Measurements from ENCODE around the gene SMPDL3B.

The SMPDL3B gene

DNA sequence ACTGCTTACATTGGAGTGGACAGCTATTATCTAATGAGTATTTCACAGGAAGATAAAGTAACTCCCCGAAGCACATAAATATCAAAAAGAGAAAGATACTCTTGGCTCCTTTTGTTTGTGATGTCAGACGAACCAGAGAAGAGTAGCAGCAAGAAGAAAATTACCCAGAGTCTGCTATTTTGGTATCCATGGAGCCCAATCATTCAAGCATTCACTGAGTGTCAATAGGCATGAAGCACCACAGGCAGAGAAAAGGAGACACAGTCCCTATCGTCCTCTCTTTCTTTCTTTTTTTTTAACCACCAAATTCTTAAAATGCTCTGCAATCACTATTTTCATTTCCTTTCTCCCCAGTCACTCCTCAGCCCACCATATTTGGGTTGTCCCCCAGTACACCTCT lies 40.3 kb upstream of the SMPDL3B start:
- DNase-seq (ENCODE audit: insufficient read length, low spot score) (no peak), FAIRE-seq (no peak)
- TF ChIP-seq PAX5 (IDR thresholded peaks at IDR 0.05; ENCODE audit: insufficient read depth, low read length, severe bottlenecking): no peak
- no peak for TF ChIP-seq POLR2AphosphoS5 (IDR thresholded peaks at IDR 0.05; ENCODE audit: low read depth, low read length)

DNA sequence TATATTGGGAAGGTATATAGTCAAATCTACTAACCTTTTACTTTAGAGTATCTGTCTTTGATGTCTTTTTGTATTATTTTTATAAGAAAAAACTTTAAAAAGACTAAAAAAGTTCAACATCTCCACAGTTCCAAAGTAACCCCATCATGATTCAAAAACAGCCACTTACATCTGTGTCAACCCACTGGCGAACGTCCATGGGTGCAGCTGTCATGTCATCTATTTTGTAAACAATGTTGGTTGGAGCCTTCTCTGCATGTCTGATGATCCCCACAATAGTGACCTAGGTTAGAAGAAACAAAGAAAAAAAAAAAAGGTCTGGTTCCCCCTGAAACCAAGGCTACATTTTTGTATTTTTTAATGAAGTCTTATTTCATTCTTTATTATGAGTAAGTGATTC lies 28.0 kb upstream of the SMPDL3B start:
- TF ChIP-seq SPI1 (IDR thresholded peaks at IDR 0.05; ENCODE audit: low read depth, low read length): no peak
- TF ChIP-seq POU2F2 (IDR thresholded peaks at IDR 0.05; ENCODE audit: low read depth, low read length): no peak
- TF ChIP-seq POLR2A (IDR thresholded peaks at IDR 0.05; ENCODE audit: low read depth, low read length): no peak
- TF ChIP-seq PAX5 (IDR thresholded peaks at IDR 0.05; ENCODE audit: insufficient read depth, low read length, severe bottlenecking): no peak
- TF ChIP-seq POLR2AphosphoS5 (IDR thresholded peaks at IDR 0.05; ENCODE audit: low read depth, low read length): no peak
- no peak for TF ChIP-seq TAF1 (IDR thresholded peaks at IDR 0.05; ENCODE audit: low read depth, low read length)
- DNase-seq (ENCODE audit: insufficient read length, low spot score) (no peak), FAIRE-seq (no peak)

DNA sequence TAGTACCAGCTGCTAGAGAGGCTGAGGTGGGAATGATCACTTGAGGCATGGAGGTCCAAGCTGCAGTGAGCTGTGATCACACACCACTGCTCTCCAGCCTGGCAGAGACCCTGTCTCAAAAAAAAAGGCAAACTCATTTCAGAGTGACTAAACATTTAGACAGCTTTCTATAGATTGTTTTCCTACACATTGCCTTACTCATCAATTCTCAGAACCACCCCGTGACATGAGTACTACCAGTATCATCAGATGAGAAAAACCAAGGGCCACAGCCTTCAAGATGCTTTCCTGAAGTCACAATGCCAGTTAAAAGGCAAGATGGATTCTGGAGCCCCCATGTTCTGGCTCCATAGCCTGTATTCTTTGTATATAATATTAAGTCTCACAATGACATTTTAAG lies 22.4 kb upstream of the SMPDL3B start:
- TF ChIP-seq POLR2A (IDR thresholded peaks at IDR 0.05; ENCODE audit: low read depth, low read length) (no peak), TAF1 (IDR thresholded peaks at IDR 0.05; ENCODE audit: low read depth, low read length) (no peak), PAX5 (IDR thresholded peaks at IDR 0.05; ENCODE audit: insufficient read depth, low read length, severe bottlenecking) (no peak), SPI1 (IDR thresholded peaks at IDR 0.05; ENCODE audit: low read depth, low read length) (no peak), POLR2AphosphoS5 (IDR thresholded peaks at IDR 0.05; ENCODE audit: low read depth, low read length) (no peak), POU2F2 (IDR thresholded peaks at IDR 0.05; ENCODE audit: low read depth, low read length) (no peak)
- DNase-seq (ENCODE audit: insufficient read length, low spot score) (no peak), FAIRE-seq (no peak)

DNA sequence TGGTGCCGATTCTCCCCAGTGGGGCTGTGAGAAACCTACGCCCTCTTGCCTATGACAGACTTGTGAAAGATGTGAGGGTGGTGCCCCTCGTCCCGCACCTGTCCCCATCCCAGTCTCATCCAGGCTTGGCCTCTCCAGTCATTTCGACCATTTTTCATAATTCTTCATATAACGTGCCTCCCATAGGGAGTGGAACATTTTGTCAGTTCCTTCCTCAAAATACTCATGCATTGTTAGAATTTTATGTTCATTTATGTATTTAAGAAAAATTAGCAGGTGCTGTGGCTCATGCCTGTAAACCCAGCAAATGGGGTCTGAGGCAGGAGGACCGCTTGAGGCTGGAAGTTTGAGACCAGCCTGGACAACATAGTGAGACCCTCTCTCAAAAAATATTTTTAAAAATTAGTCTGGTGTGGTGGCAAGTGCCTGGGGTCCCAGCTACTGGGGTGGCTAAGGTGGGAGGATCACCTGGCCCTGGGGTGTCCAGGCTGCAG lies 19.7 kb upstream of the SMPDL3B start:
- TF ChIP-seq POU2F2 (IDR thresholded peaks at IDR 0.05; ENCODE audit: low read depth, low read length): no peak
- no peak for TF ChIP-seq TAF1 (IDR thresholded peaks at IDR 0.05; ENCODE audit: low read depth, low read length)
- no peak for TF ChIP-seq SPI1 (IDR thresholded peaks at IDR 0.05; ENCODE audit: low read depth, low read length)
- no peak for TF ChIP-seq POLR2A (IDR thresholded peaks at IDR 0.05; ENCODE audit: low read depth, low read length)
- no peak for TF ChIP-seq POLR2AphosphoS5 (IDR thresholded peaks at IDR 0.05; ENCODE audit: low read depth, low read length)
- no peak for TF ChIP-seq PAX5 (IDR thresholded peaks at IDR 0.05; ENCODE audit: insufficient read depth, low read length, severe bottlenecking)
- FAIRE-seq (no peak), DNase-seq (ENCODE audit: insufficient read length, low spot score) (no peak)

DNA sequence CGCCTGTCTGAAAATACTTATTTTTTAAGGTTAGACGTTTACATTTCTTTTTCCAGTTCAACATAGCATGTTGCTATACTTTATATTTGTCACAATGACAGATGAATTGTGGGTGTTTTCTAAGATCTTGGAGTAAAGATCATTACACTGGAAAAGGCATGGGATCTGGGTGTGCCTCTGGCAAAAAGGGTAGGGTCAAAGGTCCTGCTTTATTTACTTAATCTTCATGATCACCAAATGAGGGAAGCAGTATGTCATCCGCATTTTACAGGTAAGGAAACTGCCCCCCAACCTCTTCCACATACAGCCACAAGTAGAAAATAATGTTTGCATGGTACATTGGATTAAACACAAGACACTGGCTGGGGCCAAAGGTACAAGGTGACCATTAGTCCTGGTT lies 12.5 kb upstream of the SMPDL3B start:
- TF ChIP-seq POLR2A (IDR thresholded peaks at IDR 0.05; ENCODE audit: low read depth, low read length) (no peak), POU2F2 (IDR thresholded peaks at IDR 0.05; ENCODE audit: low read depth, low read length) (no peak), POLR2AphosphoS5 (IDR thresholded peaks at IDR 0.05; ENCODE audit: low read depth, low read length) (no peak)
- no peak for DNase-seq (ENCODE audit: insufficient read length, low spot score)
- no peak for FAIRE-seq

DNA sequence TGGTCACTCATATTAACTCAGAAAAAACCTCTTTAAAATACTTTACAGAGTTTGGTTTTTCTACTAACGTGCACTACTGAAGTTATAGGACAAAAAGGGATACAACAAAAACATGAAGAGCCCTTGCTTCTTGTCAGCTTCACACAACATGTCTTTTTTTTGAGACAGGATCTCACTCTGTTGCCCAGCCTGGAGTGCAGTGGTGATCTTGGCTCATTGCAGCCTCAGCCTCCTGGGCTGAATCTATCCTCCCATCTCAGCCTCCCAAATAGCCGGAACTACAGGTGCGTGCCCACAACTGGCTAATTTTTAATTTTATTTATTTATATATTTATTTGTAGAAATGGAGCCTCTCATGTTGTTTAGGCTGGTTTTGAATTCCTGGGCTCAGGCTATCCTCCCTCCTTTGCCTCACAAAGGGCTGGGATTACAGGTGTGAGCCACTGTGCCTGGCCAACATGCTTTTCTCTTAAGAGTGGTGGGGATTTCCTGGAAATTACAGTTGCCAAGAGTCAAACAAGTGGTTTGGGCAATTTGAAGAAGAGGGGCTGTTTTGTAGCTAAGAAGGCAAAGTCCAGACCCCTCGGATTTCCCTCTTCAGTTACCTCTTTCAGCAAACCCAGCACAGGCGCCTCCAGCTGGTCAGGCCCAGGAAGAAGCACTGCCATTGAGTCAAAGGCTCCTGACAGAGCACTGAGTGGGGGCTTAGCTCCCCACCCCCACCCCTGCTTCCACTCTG lies 6.4 kb upstream of the SMPDL3B start:
- TF ChIP-seq SPI1 (IDR thresholded peaks at IDR 0.05; ENCODE audit: low read depth, low read length) (no peak), POLR2AphosphoS5 (IDR thresholded peaks at IDR 0.05; ENCODE audit: low read depth, low read length) (no peak), POU2F2 (IDR thresholded peaks at IDR 0.05; ENCODE audit: low read depth, low read length) (no peak), POLR2A (IDR thresholded peaks at IDR 0.05; ENCODE audit: low read depth, low read length) (no peak), TAF1 (IDR thresholded peaks at IDR 0.05; ENCODE audit: low read depth, low read length) (no peak), PAX5 (IDR thresholded peaks at IDR 0.05; ENCODE audit: insufficient read depth, low read length, severe bottlenecking) (no peak)
- FAIRE-seq: no peak
- DNase-seq (ENCODE audit: insufficient read length, low spot score): no peak

DNA sequence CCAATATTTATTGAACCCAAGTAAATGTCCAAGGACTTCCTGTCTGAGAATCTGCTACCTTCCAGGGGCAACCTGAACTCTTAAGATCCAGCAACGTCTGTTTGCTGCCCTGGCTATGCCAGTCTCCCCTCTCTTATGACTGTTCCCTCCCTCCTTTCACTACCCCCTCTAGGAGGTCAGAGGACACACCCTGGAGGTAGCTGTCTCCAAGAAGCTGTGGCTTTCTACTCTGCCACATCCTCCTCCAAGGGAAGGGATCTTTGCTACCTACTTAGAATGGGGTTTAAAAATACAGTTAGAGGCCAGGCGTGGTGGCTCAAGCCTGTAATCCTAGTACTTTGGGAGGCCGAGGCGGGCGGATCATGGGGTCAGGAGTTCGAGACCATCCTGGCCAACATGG lies 3.6 kb upstream of the SMPDL3B start:
- DNase-seq (ENCODE audit: insufficient read length, low spot score): no peak
- FAIRE-seq: no peak
- no peak for TF ChIP-seq TAF1 (IDR thresholded peaks at IDR 0.05; ENCODE audit: low read depth, low read length)
- TF ChIP-seq PAX5 (IDR thresholded peaks at IDR 0.05; ENCODE audit: insufficient read depth, low read length, severe bottlenecking): no peak
- no peak for TF ChIP-seq POLR2A (IDR thresholded peaks at IDR 0.05; ENCODE audit: low read depth, low read length)
- TF ChIP-seq POLR2AphosphoS5 (IDR thresholded peaks at IDR 0.05; ENCODE audit: low read depth, low read length): no peak
- no peak for TF ChIP-seq SPI1 (IDR thresholded peaks at IDR 0.05; ENCODE audit: low read depth, low read length)
- no peak for TF ChIP-seq POU2F2 (IDR thresholded peaks at IDR 0.05; ENCODE audit: low read depth, low read length)

DNA sequence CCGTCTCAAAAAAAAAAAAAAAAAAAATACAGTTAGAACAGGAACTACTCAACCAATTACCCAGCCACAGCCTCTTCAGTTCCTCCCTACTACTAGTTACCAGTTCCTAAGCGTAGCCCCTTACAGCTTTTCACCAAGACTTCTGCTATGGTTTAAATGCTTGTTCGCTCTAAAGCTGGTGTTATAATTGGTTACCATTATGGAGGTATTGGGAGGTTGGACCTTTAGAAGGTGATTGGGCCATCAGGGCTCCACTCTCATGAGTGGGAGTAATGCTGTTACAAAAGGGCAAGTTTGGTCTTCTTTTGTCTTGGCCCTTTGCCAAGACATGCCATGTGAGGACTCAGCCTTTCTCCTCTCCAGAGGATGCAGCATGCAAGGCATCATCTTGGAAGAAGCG lies 3.0 kb upstream of the SMPDL3B start:
- TF ChIP-seq SPI1 (IDR thresholded peaks at IDR 0.05; ENCODE audit: low read depth, low read length) (peak; percentile 70), PAX5 (IDR thresholded peaks at IDR 0.05; ENCODE audit: insufficient read depth, low read length, severe bottlenecking) (no peak), POLR2AphosphoS5 (IDR thresholded peaks at IDR 0.05; ENCODE audit: low read depth, low read length) (no peak)
- DNase-seq (ENCODE audit: insufficient read length, low spot score): no peak
- peak; percentile 74 for FAIRE-seq

DNA sequence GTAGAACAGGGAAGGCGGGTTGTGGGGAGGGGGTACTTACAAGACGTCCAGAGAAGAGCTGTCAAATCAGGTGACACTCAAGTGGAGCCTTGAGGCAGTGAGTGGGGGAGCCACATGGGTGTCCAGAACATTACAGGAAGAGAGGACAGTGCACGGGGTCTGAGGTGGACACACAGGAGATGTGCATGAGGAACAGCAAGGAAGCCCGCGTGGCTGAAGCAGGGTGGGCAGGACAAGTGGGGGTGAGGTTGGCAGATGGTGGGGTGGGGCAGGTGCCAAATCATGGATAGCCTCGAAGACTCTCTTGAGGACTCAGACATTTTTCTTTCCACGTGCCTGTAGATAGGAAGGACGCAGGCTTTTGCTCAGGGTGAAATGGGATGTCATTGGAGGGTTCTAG lies 921 bp downstream of the SMPDL3B start:
- FAIRE-seq (no peak), DNase-seq (ENCODE audit: insufficient read length, low spot score) (no peak)
- TF ChIP-seq PAX5 (IDR thresholded peaks at IDR 0.05; ENCODE audit: insufficient read depth, low read length, severe bottlenecking) (no peak), POU2F2 (IDR thresholded peaks at IDR 0.05; ENCODE audit: low read depth, low read length) (no peak), TAF1 (IDR thresholded peaks at IDR 0.05; ENCODE audit: low read depth, low read length) (no peak), SPI1 (IDR thresholded peaks at IDR 0.05; ENCODE audit: low read depth, low read length) (no peak), POLR2AphosphoS5 (IDR thresholded peaks at IDR 0.05; ENCODE audit: low read depth, low read length) (no peak), POLR2A (IDR thresholded peaks at IDR 0.05; ENCODE audit: low read depth, low read length) (no peak)

DNA sequence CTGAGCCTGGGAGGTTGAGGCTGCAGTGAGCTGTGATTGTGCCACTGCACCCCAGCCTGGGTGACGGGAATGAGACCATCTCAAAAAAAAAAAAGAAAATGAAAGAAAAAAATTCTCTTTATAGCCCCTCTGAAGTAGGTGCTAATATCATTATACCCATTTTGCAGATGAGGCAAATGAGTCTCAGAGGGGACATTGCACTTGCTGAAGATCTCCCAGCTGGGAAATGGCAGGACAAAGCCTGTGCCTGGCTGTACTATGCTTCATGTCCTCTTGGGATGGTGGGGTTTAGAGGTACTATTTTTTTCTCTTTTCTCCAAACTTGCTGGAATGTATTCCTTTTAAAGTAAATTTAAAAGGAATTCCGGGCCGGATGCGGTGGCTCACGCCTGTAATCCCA lies 1.6 kb downstream of the SMPDL3B start:
- FAIRE-seq (no peak), DNase-seq (ENCODE audit: insufficient read length, low spot score) (no peak)
- no peak for TF ChIP-seq TAF1 (IDR thresholded peaks at IDR 0.05; ENCODE audit: low read depth, low read length)
- TF ChIP-seq SPI1 (IDR thresholded peaks at IDR 0.05; ENCODE audit: low read depth, low read length): no peak
- no peak for TF ChIP-seq POLR2AphosphoS5 (IDR thresholded peaks at IDR 0.05; ENCODE audit: low read depth, low read length)
- no peak for TF ChIP-seq POLR2A (IDR thresholded peaks at IDR 0.05; ENCODE audit: low read depth, low read length)
- TF ChIP-seq PAX5 (IDR thresholded peaks at IDR 0.05; ENCODE audit: insufficient read depth, low read length, severe bottlenecking): no peak
- no peak for TF ChIP-seq POU2F2 (IDR thresholded peaks at IDR 0.05; ENCODE audit: low read depth, low read length)

Data from GM12891 (cell line).